H1 (cell line): Measurements from ENCODE around the gene MRPL16. TPM values are rescaled to one million over a fixed set of nuclear protein-coding genes. Genes with fewer than 3 reads are reported as not detected.

ENCODE experiments used
- ASH2L ChIP-seq: fragments of 200-600, 300-600 bp; sonication (generic); IDR thresholded peaks from one replicate; pipeline ENCODE4 v1.7.1; 2017; ENCODE audit warnings: low read length
- CHD7 ChIP-seq: fragments of 300-600 bp; sonication (generic); IDR thresholded peaks from 2 replicates; pipeline ENCODE4 v1.7.1; 2012; ENCODE audit warnings: low read length, moderate library complexity, mild to moderate bottlenecking, inconsistent platforms; ENCODE audit not compliant: insufficient replicate concordance
- CTBP2 ChIP-seq: IDR thresholded peaks from 2 replicates; pipeline ENCODE4 v1.7.0; 2011; ENCODE audit warnings: borderline replicate concordance, mild to moderate bottlenecking, moderate library complexity, mixed read lengths, low read length; ENCODE audit not compliant: insufficient read depth, insufficient read length
- FOSL1 ChIP-seq: IDR thresholded peaks from 2 replicates; pipeline ENCODE4 v1.6.1; 2011; ENCODE audit warnings: mild to moderate bottlenecking, low read depth, low read length, moderate library complexity; ENCODE audit not compliant: insufficient read depth
- NANOG ChIP-seq: IDR thresholded peaks from 2 replicates; pipeline ENCODE4 v1.6.1; 2011; ENCODE audit warnings: low read length, low read depth, mild to moderate bottlenecking, inconsistent platforms; ENCODE audit not compliant: insufficient read depth, poor library complexity, severe bottlenecking
- RBBP5 ChIP-seq: IDR thresholded peaks from 2 replicates; pipeline ENCODE4 v1.7.1; 2012; ENCODE audit warnings: low read depth, mild to moderate bottlenecking, inconsistent platforms, low read length, moderate library complexity, borderline replicate concordance
- RNF2 ChIP-seq: fragments of 200-900, 300-1000 bp; sonication (generic); IDR thresholded peaks from 2 replicates; pipeline ENCODE4 v1.7.1; 2016; ENCODE audit warnings: borderline replicate concordance, low read depth, mild to moderate bottlenecking, antibody characterized with exemption, low read length; ENCODE audit not compliant: poor library complexity, severe bottlenecking; ENCODE audit errors: missing control alignments
- SIN3A ChIP-seq, 2 experiments: IDR thresholded peaks in 1 of 2; conservative IDR thresholded peaks in 1 of 2; 2 replicates each; pipeline ENCODE4 v1.6.1; 2011 to 2012; ENCODE audit warnings: low read length in 2 of 2, improper control_type of control experiment in 1 of 2, low read depth in 1 of 2, mild to moderate bottlenecking in 1 of 2
- SP2 ChIP-seq: IDR thresholded peaks from 2 replicates; pipeline ENCODE4 v1.6.1; 2012; ENCODE audit warnings: mild to moderate bottlenecking, low read length, inconsistent platforms
- SRF ChIP-seq: IDR thresholded peaks from 2 replicates; pipeline ENCODE4 v1.6.1; 2011; ENCODE audit warnings: mild to moderate bottlenecking, low read depth, low read length, moderate library complexity
- TCF12 ChIP-seq: IDR thresholded peaks from 2 replicates; pipeline ENCODE4 v1.6.1; 2011; ENCODE audit warnings: low read depth, mild to moderate bottlenecking, low read length
- polyA plus RNA-seq, 7 experiments: library from polyadenylated mRNA; depleted of rRNA in 3 of 7; stranded (reverse) in 5 of 7; unstranded in 2 of 7; fragments of >200 nt in 5 of 7; fragments of 200-250 nt in 2 of 7; gene quantifications; 1 replicate in 5 of 7; 2 replicates in 1 of 7; 4 replicates in 1 of 7; pipeline versions ENCODE4 v1.2.1 to v1.2.3, GENCODE V29; 2011 to 2013; ENCODE audit warnings: missing spikeins in 2 of 7, mixed read lengths in 2 of 7
- total RNA-seq: library from RNA; stranded (reverse); fragmentation: NEBNext Ultra II Directional; extraction: Animal tissue kit (Norgen Biotek cat#: 25700); gene quantifications from 2 replicates; pipeline ENCODE4 v1.2.1, GENCODE V29; 2021

MRPL16 gene
- total and polyA plus RNA-seq, 2 of the 8 experiments (the other 6 are each of a cell fraction or from before 2014, with no cell fraction given): 69.2 to 79.8 TPM

GRCh38 chr11:59849129-59849528 lies 38.6 kb upstream of the MRPL16 start (continued):
- TF ChIP-seq CHD7: no peak
- no peak for TF ChIP-seq SP2
- TF ChIP-seq TCF12: no peak
- no peak for TF ChIP-seq CTBP2
- TF ChIP-seq NANOG: no peak
- TF ChIP-seq RNF2: no peak
- TF ChIP-seq FOSL1: no peak
- TF ChIP-seq RBBP5: no peak
- no peak for TF ChIP-seq SIN3A (conservative IDR thresholded peaks at IDR 0.05 in 1 of 2, IDR thresholded peaks at IDR 0.05 in 1 of 2; ENCODE audit: low read depth in 1 of 2, low read length in 2 of 2)
- TF ChIP-seq ASH2L: no peak
- TF ChIP-seq SRF: no peak
